ENCODE results near the gene TRMT61A. TPM values are rescaled to one million over a fixed set of nuclear protein-coding genes. Genes with fewer than 3 reads are reported as not detected.

The TRMT61A gene
- total and polyA plus RNA-seq, 2 of the 13 experiments (the other 11 are each of a cell fraction or from before 2014, with no cell fraction given) = 6.5 to 13.6 TPM

DNA sequence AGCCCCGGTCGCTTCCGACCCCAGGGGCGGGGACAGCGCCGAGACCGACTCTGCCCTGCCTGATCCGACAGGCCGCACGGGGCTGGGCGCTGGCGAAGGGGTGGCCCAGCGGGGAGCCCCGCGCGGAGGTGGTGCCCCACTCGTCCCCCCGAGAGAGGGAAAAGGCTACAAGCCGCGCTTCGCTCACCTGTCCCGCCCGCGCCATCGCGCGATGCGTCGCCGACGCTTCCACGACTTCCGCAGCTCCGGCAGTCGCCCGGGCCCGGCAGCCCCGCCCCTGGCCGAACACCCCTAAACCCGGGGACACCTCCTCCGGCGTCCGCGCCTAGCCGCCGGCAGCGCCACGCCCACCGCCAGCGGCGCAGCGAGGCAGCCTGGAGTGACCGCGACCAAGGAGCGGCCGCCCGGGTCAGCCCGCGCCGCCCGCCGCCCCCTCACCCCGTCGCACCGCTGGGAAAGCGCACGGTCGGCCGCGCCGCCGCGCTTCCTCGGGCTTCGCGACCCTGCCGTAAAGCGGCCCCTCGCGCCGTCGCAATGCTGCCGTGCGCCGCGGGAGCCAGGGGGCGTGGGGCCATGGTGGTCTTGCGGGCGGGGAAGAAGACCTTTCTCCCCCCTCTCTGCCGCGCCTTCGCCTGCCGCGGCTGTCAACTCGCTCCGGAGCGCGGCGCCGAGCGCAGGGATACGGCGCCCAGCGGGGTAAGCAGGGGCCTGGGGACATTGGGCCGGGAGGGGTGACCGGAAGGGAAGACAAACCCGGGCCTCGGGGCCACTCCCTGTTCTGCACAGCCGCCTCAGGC, 33.6 kb downstream of the TRMT61A start, which contains the start of the genes BAG5 and COA8:
Gene BAG5 (minus strand): TSS at position 229 of the 797 bp plus-strand sequence. CDS start 1,493 bp downstream, outside the sequence.
Gene COA8 (plus strand): TSS at position 532 of the 797 bp plus-strand sequence. CDS start 42 bp downstream, at position 574.
- POLR2A ChIA-PET = interaction anchor here (1.5 to 2.3 kb wide), 4 partner anchors 13 to 66 kb away, joined by 6 to 12 read pairs (median 8); partner anchors contain the start of genes KLC1 and TRMT61A
- peak within 1 kb of the TSS; percentile 83 for H3K4me2 ChIP-seq (ENCODE audit: low read depth, low read length)
- H3K36me3 ChIP-seq (replicated peaks in 1 of 2; ENCODE audit: control insufficient read depth in 1 of 2, insufficient read depth in 2 of 2, low read length in 2 of 2) = peaks cover 8 to 26% of the 10 kb centered on the region in 2 experiments; a peak in 3 of 5 replicates
- peaks cover 76% of the 10 kb centered on the region for H3K79me2 ChIP-seq (ENCODE audit: insufficient read depth, low read length)
- ATAC-seq (peak; percentile 83), DNase-seq (ENCODE audit: low spot score) (peak; percentile 68), FAIRE-seq (no peak)
- H3K27me3 ChIP-seq (ENCODE audit: control insufficient read depth in 1 of 2, insufficient read depth in 2 of 2, low read length in 2 of 2) = peaks cover 0 to 3% of the 10 kb centered on the region in 2 experiments; a peak in 1 of 5 replicates
- in situ Hi-C loops (cut with HindIII; ENCODE audit: extremely low pct_ligation_motif_present, low pct_unique_long_range_greater_than_20kb) = no loop called here
- H2AFZ ChIP-seq (ENCODE audit: low read length) = peak within 1 kb of the TSS; percentile 19
- peak within 1 kb of the TSS; percentile 88 for H3K27ac ChIP-seq (ENCODE audit: extremely low read length, insufficient read depth, low read length)
- H3K4me1 ChIP-seq (ENCODE audit: insufficient read depth, low read length) = peaks cover 48% of the 10 kb centered on the region
- H3K4me3 ChIP-seq (replicated peaks in 1 of 3; ENCODE audit: insufficient read depth in 1 of 3, low read depth in 2 of 3, low read length in 3 of 3) = peak within 1 kb of the TSS; percentile 81 to 100 (median 92)
- CTCF ChIA-PET (ENCODE audit: low intra/inter-chr PET ratio, low total read pairs) = no interaction called here
- no TSS peak for BruUV-seq (replicated peaks)
- peaks cover 14% of the 10 kb centered on the region; the same call in 1 of the 2 replicates for H4K20me1 ChIP-seq (ENCODE audit: insufficient read depth, low read length)
- intact Hi-C loops (cut with micrococcal nuclease; ENCODE audit: unreplicated experiment) = no loop called here
- H3K9me3 ChIP-seq (ENCODE audit: low read length) = no peaks in the 10 kb centered on the region
- no CpG with 5 or more reads among the region's 109 CpGs for WGBS (ENCODE audit: low lambda C conversion rate)
- H3K9ac ChIP-seq (ENCODE audit: insufficient read depth, low read depth, low read length) = peak within 1 kb of the TSS; percentile 91
- TF ChIP-seq JUND (CRISPR knock-in tag; IDR thresholded peaks at IDR 0.05) (0 out of 2 replicates have a peak, but pooled peaks have one; percentile 48), CEBPG (CRISPR knock-in tag; IDR thresholded peaks at IDR 0.05) (peak; percentile 19; the same call in 1 of the 2 replicates), CENPT (CRISPR knock-in tag; IDR thresholded peaks at IDR 0.05; ENCODE audit: low read depth) (no peak), ZNF333 (CRISPR knock-in tag; IDR thresholded peaks at IDR 0.05; ENCODE audit: borderline replicate concordance) (no peak), NR2C2 (CRISPR knock-in tag; IDR thresholded peaks at IDR 0.05; ENCODE audit: borderline replicate concordance) (peak; percentile 82), KLF15 (CRISPR knock-in tag; IDR thresholded peaks at IDR 0.05; ENCODE audit: borderline replicate concordance) (no peak), REPIN1 (CRISPR knock-in tag; IDR thresholded peaks at IDR 0.05; ENCODE audit: borderline replicate concordance, low read depth) (peak; percentile 51; the same call in 1 of the 2 replicates), KAT7 (CRISPR knock-in tag; IDR thresholded peaks at IDR 0.05; ENCODE audit: borderline replicate concordance) (no peak), ZNF761 (CRISPR knock-in tag; conservative IDR thresholded peaks at IDR 0.05) (no peak), ZMYM4 (CRISPR knock-in tag; IDR thresholded peaks at IDR 0.05) (no peak), BCL6 (CRISPR knock-in tag; IDR thresholded peaks at IDR 0.05) (0 out of 2 replicates have a peak, but pooled peaks have one; percentile 12), TOE1 (CRISPR knock-in tag; IDR thresholded peaks at IDR 0.05) (no peak), ZFX (CRISPR knock-in tag; IDR thresholded peaks at IDR 0.05; ENCODE audit: low read depth) (peak; percentile 84), ZNF350 (CRISPR knock-in tag; IDR thresholded peaks at IDR 0.05; ENCODE audit: borderline replicate concordance, low read depth) (no peak), POLR2AphosphoS5 (IDR thresholded peaks at IDR 0.05; ENCODE audit: low read depth, low read length) (no peak; the same call in 1 of the 2 replicates), ELF1 (CRISPR knock-in tag; IDR thresholded peaks at IDR 0.05) (peak; percentile 73), ZNF543 (CRISPR knock-in tag; IDR thresholded peaks at IDR 0.05) (0 out of 2 replicates have a peak, but pooled peaks have one; percentile 9), ISX (CRISPR knock-in tag; conservative IDR thresholded peaks at IDR 0.05) (no peak), GATAD2A (CRISPR knock-in tag; IDR thresholded peaks at IDR 0.05) (0 out of 2 replicates have a peak, but pooled peaks have one; percentile 11), ZNF451 (CRISPR knock-in tag; IDR thresholded peaks at IDR 0.05) (peak; percentile 86; the same call in 1 of the 2 replicates), TP53 (CRISPR knock-in tag; conservative IDR thresholded peaks at IDR 0.05) (0 out of 2 replicates have a peak, but pooled peaks have one; percentile 8), NRL (CRISPR knock-in tag; IDR thresholded peaks at IDR 0.05; ENCODE audit: borderline replicate concordance) (no peak)
- TF ChIP-seq, protein P1, sequence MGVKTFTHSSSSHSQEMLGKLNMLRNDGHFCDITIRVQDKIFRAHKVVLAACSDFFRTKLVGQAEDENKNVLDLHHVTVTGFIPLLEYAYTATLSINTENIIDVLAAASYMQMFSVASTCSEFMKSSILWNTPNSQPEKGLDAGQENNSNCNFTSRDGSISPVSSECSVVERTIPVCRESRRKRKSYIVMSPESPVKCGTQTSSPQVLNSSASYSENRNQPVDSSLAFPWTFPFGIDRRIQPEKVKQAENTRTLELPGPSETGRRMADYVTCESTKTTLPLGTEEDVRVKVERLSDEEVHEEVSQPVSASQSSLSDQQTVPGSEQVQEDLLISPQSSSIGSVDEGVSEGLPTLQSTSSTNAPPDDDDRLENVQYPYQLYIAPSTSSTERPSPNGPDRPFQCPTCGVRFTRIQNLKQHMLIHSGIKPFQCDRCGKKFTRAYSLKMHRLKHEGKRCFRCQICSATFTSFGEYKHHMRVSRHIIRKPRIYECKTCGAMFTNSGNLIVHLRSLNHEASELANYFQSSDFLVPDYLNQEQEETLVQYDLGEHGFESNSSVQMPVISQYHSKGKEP (CRISPR knock-in tag; IDR thresholded peaks at IDR 0.05) = no peak
- TF ChIP-seq, protein P2, sequence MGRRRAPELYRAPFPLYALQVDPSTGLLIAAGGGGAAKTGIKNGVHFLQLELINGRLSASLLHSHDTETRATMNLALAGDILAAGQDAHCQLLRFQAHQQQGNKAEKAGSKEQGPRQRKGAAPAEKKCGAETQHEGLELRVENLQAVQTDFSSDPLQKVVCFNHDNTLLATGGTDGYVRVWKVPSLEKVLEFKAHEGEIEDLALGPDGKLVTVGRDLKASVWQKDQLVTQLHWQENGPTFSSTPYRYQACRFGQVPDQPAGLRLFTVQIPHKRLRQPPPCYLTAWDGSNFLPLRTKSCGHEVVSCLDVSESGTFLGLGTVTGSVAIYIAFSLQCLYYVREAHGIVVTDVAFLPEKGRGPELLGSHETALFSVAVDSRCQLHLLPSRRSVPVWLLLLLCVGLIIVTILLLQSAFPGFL (CRISPR knock-in tag; IDR thresholded peaks at IDR 0.05) = no peak
